ENCODE results near the gene UBE2D2.
"Not testable (repeated sequence)": the region's sequence is repeated elsewhere in the genome, so short reads cannot be mapped to it uniquely, and the experiment has no call there.

Gene UBE2D2

GRCh38 chr5:139578325-139578724 lies 17.2 kb downstream of the UBE2D2 start:
- Histone ChIP-seq H3K27me3 (ENCODE audit: control insufficient read depth in 2 of 2, insufficient read depth in 2 of 2, low read length in 2 of 2) (no peaks in the 10 kb centered on the region), H3K4me1 (ENCODE audit: control insufficient read depth in 2 of 2, insufficient read depth in 2 of 2, low read length in 2 of 2) (peaks cover 0 to 11% of the 10 kb centered on the region in 2 donors), H3K9me3 (ENCODE audit: control insufficient read depth in 2 of 2, low read length in 2 of 2) (no peaks in the 10 kb centered on the region), H3K27ac (ENCODE audit: low read depth in 2 of 2, low read length in 2 of 2) (no peak overlapping the region), H3K4me3 (ENCODE audit: low read length in 2 of 2) (no peak overlapping the region), H3K9ac (ENCODE audit: low read depth in 1 of 2, low read length in 2 of 2) (no peak overlapping the region), H3K36me3 (ENCODE audit: control insufficient read depth in 2 of 2, insufficient read depth in 2 of 2, low read length in 2 of 2) (no peaks in the 10 kb centered on the region)

GRCh38 chr5:139582181-139582580 lies 21.0 kb downstream of the UBE2D2 start:
- not testable (repeated sequence) for H3K9ac ChIP-seq (ENCODE audit: low read depth in 1 of 2, low read length in 2 of 2); H3K27ac ChIP-seq (ENCODE audit: low read depth in 2 of 2, low read length in 2 of 2); H3K9me3 ChIP-seq (ENCODE audit: control insufficient read depth in 2 of 2, low read length in 2 of 2); H3K36me3 ChIP-seq (ENCODE audit: control insufficient read depth in 2 of 2, insufficient read depth in 2 of 2, low read length in 2 of 2); H3K4me1 ChIP-seq (ENCODE audit: control insufficient read depth in 2 of 2, insufficient read depth in 2 of 2, low read length in 2 of 2); H3K4me3 ChIP-seq (ENCODE audit: low read length in 2 of 2); H3K27me3 ChIP-seq (ENCODE audit: control insufficient read depth in 2 of 2, insufficient read depth in 2 of 2, low read length in 2 of 2)

- peaks cover 0 to 4% of the 10 kb centered on the region in 2 donors for H3K36me3 ChIP-seq (ENCODE audit: control insufficient read depth in 2 of 2, insufficient read depth in 2 of 2, low read length in 2 of 2)
- H3K27ac ChIP-seq (ENCODE audit: low read depth in 2 of 2, low read length in 2 of 2) = no peak overlapping the region
- no peaks in the 10 kb centered on the region for H3K9me3 ChIP-seq (ENCODE audit: control insufficient read depth in 2 of 2, low read length in 2 of 2)
Observed at GRCh38 chr5:139584137-139584536, 23.0 kb downstream of the UBE2D2 start.

GRCh38 chr5:139588116-139588515 lies 27.0 kb downstream of the UBE2D2 start:
- not testable (repeated sequence) for H3K9ac ChIP-seq (ENCODE audit: low read depth in 1 of 2, low read length in 2 of 2); H3K27me3 ChIP-seq (ENCODE audit: control insufficient read depth in 2 of 2, insufficient read depth in 2 of 2, low read length in 2 of 2); H3K27ac ChIP-seq (ENCODE audit: low read depth in 2 of 2, low read length in 2 of 2); H3K9me3 ChIP-seq (ENCODE audit: control insufficient read depth in 2 of 2, low read length in 2 of 2); H3K36me3 ChIP-seq (ENCODE audit: control insufficient read depth in 2 of 2, insufficient read depth in 2 of 2, low read length in 2 of 2); H3K4me1 ChIP-seq (ENCODE audit: control insufficient read depth in 2 of 2, insufficient read depth in 2 of 2, low read length in 2 of 2); H3K4me3 ChIP-seq (ENCODE audit: low read length in 2 of 2)

More at GRCh38 chr5:139584137-139584536, 23.0 kb downstream of the UBE2D2 start:
- Histone ChIP-seq H3K27me3 (ENCODE audit: control insufficient read depth in 2 of 2, insufficient read depth in 2 of 2, low read length in 2 of 2) (no peaks in the 10 kb centered on the region), H3K9ac (ENCODE audit: low read depth in 1 of 2, low read length in 2 of 2) (no peak overlapping the region), H3K4me3 (ENCODE audit: low read length in 2 of 2) (no peak overlapping the region), H3K4me1 (ENCODE audit: control insufficient read depth in 2 of 2, insufficient read depth in 2 of 2, low read length in 2 of 2) (no peaks in the 10 kb centered on the region)

- Histone ChIP-seq H3K27ac (ENCODE audit: low read depth in 2 of 2, low read length in 2 of 2) (no peak overlapping the region), H3K4me3 (ENCODE audit: low read length in 2 of 2) (no peak overlapping the region), H3K4me1 (ENCODE audit: control insufficient read depth in 2 of 2, insufficient read depth in 2 of 2, low read length in 2 of 2) (peaks cover 0 to 8% of the 10 kb centered on the region in 2 donors), H3K27me3 (ENCODE audit: control insufficient read depth in 2 of 2, insufficient read depth in 2 of 2, low read length in 2 of 2) (no peaks in the 10 kb centered on the region), H3K9me3 (ENCODE audit: control insufficient read depth in 2 of 2, low read length in 2 of 2) (no peaks in the 10 kb centered on the region), H3K9ac (ENCODE audit: low read depth in 1 of 2, low read length in 2 of 2) (no peak overlapping the region), H3K36me3 (ENCODE audit: control insufficient read depth in 2 of 2, insufficient read depth in 2 of 2, low read length in 2 of 2) (peaks cover 0 to 4% of the 10 kb centered on the region in 2 donors)
Observed at GRCh38 chr5:139588962-139589361, 27.8 kb downstream of the UBE2D2 start.

- Histone ChIP-seq H3K4me1 (ENCODE audit: control insufficient read depth in 2 of 2, insufficient read depth in 2 of 2, low read length in 2 of 2) (peaks cover 0 to 8% of the 10 kb centered on the region in 2 donors), H3K36me3 (ENCODE audit: control insufficient read depth in 2 of 2, insufficient read depth in 2 of 2, low read length in 2 of 2) (no peaks in the 10 kb centered on the region), H3K4me3 (ENCODE audit: low read length in 2 of 2) (no peak overlapping the region), H3K27ac (ENCODE audit: low read depth in 2 of 2, low read length in 2 of 2) (no peak overlapping the region), H3K9ac (ENCODE audit: low read depth in 1 of 2, low read length in 2 of 2) (no peak overlapping the region), H3K9me3 (ENCODE audit: control insufficient read depth in 2 of 2, low read length in 2 of 2) (no peaks in the 10 kb centered on the region), H3K27me3 (ENCODE audit: control insufficient read depth in 2 of 2, insufficient read depth in 2 of 2, low read length in 2 of 2) (no peaks in the 10 kb centered on the region)
Observed at GRCh38 chr5:139592289-139592688, 31.1 kb downstream of the UBE2D2 start.

- not testable (repeated sequence) for H3K9ac ChIP-seq (ENCODE audit: low read depth in 1 of 2, low read length in 2 of 2); H3K4me1 ChIP-seq (ENCODE audit: control insufficient read depth in 2 of 2, insufficient read depth in 2 of 2, low read length in 2 of 2); H3K9me3 ChIP-seq (ENCODE audit: control insufficient read depth in 2 of 2, low read length in 2 of 2); H3K27ac ChIP-seq (ENCODE audit: low read depth in 2 of 2, low read length in 2 of 2); H3K36me3 ChIP-seq (ENCODE audit: control insufficient read depth in 2 of 2, insufficient read depth in 2 of 2, low read length in 2 of 2); H3K27me3 ChIP-seq (ENCODE audit: control insufficient read depth in 2 of 2, insufficient read depth in 2 of 2, low read length in 2 of 2); H3K4me3 ChIP-seq (ENCODE audit: low read length in 2 of 2)
Observed at GRCh38 chr5:139593076-139593475, 31.9 kb downstream of the UBE2D2 start.

GRCh38 chr5:139593716-139594319 lies 32.7 kb downstream of the UBE2D2 start:
- Histone ChIP-seq H3K9me3 (ENCODE audit: control insufficient read depth in 2 of 2, low read length in 2 of 2) (no peaks in the 10 kb centered on the region), H3K27ac (ENCODE audit: low read depth in 2 of 2, low read length in 2 of 2) (no peak overlapping the region), H3K4me1 (ENCODE audit: control insufficient read depth in 2 of 2, insufficient read depth in 2 of 2, low read length in 2 of 2) (peaks cover 0 to 8% of the 10 kb centered on the region in 2 donors), H3K4me3 (ENCODE audit: low read length in 2 of 2) (no peak overlapping the region), H3K27me3 (ENCODE audit: control insufficient read depth in 2 of 2, insufficient read depth in 2 of 2, low read length in 2 of 2) (no peaks in the 10 kb centered on the region), H3K36me3 (ENCODE audit: control insufficient read depth in 2 of 2, insufficient read depth in 2 of 2, low read length in 2 of 2) (no peaks in the 10 kb centered on the region), H3K9ac (ENCODE audit: low read depth in 1 of 2, low read length in 2 of 2) (no peak overlapping the region)

GRCh38 chr5:139597134-139597533 lies 36.0 kb downstream of the UBE2D2 start:
- no peaks in the 10 kb centered on the region for H3K27me3 ChIP-seq (ENCODE audit: control insufficient read depth in 2 of 2, insufficient read depth in 2 of 2, low read length in 2 of 2)
- no peak overlapping the region for H3K4me3 ChIP-seq (ENCODE audit: low read length in 2 of 2)
- H3K36me3 ChIP-seq (ENCODE audit: control insufficient read depth in 2 of 2, insufficient read depth in 2 of 2, low read length in 2 of 2) = peaks cover 6 to 13% of the 10 kb centered on the region in 2 donors
- H3K27ac ChIP-seq (ENCODE audit: low read depth in 2 of 2, low read length in 2 of 2) = no peak overlapping the region
- H3K9me3 ChIP-seq (ENCODE audit: control insufficient read depth in 2 of 2, low read length in 2 of 2) = no peaks in the 10 kb centered on the region
- peaks cover 0 to 4% of the 10 kb centered on the region in 2 donors for H3K4me1 ChIP-seq (ENCODE audit: control insufficient read depth in 2 of 2, insufficient read depth in 2 of 2, low read length in 2 of 2)
- no peak overlapping the region for H3K9ac ChIP-seq (ENCODE audit: low read depth in 1 of 2, low read length in 2 of 2)

- H3K9me3 ChIP-seq (ENCODE audit: control insufficient read depth in 2 of 2, low read length in 2 of 2); H3K27me3 ChIP-seq (ENCODE audit: control insufficient read depth in 2 of 2, insufficient read depth in 2 of 2, low read length in 2 of 2); H3K4me3 ChIP-seq (ENCODE audit: low read length in 2 of 2); H3K9ac ChIP-seq (ENCODE audit: low read depth in 1 of 2, low read length in 2 of 2); H3K27ac ChIP-seq (ENCODE audit: low read depth in 2 of 2, low read length in 2 of 2); H3K4me1 ChIP-seq (ENCODE audit: control insufficient read depth in 2 of 2, insufficient read depth in 2 of 2, low read length in 2 of 2): not testable (repeated sequence)
- peaks cover 16 to 25% of the 10 kb centered on the region in 2 donors for H3K36me3 ChIP-seq (ENCODE audit: control insufficient read depth in 2 of 2, insufficient read depth in 2 of 2, low read length in 2 of 2)
Observed at GRCh38 chr5:139598601-139598965, 37.4 kb downstream of the UBE2D2 start.

Measured in mucosa of rectum (tissue), 2 donors.